WTC11 (cell line): ENCODE results near the gene KCNH6. TPM values are rescaled to one million over a fixed set of nuclear protein-coding genes. Genes with fewer than 3 reads are reported as not detected.

Experiments
- ATAC-seq: fragments of 200-7000 bp; cut with Tn5 transposase; 2 replicates; pipeline ENCODE4 v1.10.0; 2021; ENCODE audit warnings: mild to moderate bottlenecking, moderate library complexity
- CTCF ChIA-PET: fragments of 300-600 bp; sonication (Branson Sonifier 250); formaldehyde crosslinking; loops from one replicate; lab custom pipeline; 2021; ENCODE audit warnings: antibody characterized with exemption; lab: Charles Lee
- POLR2A ChIA-PET: fragments of 350-600 bp; sonication (Branson Sonifier 250); formaldehyde crosslinking; loops from one replicate; lab custom pipeline; 2021; ENCODE audit warnings: antibody characterized with exemption; lab: Charles Lee
- DNase-seq: peaks from one replicate; pipeline ENCODE4 v3.0.0; 2021; ENCODE audit warnings: low spot score
- H3K27ac Mint-ChIP-seq: 2 replicates; pipeline ENCODE4 v1.8.0; 2021; ENCODE audit warnings: mixed read lengths
- H3K27me3 Mint-ChIP-seq: 2 replicates; pipeline ENCODE4 v1.8.0; 2021; ENCODE audit warnings: low read depth, mild to moderate bottlenecking, moderate library complexity, mixed read lengths
- H3K36me3 Mint-ChIP-seq: 2 replicates; pipeline ENCODE4 v1.8.0; 2021; ENCODE audit warnings: mixed read lengths
- H3K4me1 Mint-ChIP-seq: 2 replicates; pipeline ENCODE4 v1.8.0; 2022; ENCODE audit warnings: mixed read lengths
- H3K4me3 Mint-ChIP-seq: 2 replicates; pipeline ENCODE4 v1.8.0; 2021; ENCODE audit warnings: mild to moderate bottlenecking, moderate library complexity, mixed read lengths
- H3K9me3 Mint-ChIP-seq: 2 replicates; pipeline ENCODE4 v1.8.0; 2021; ENCODE audit warnings: mixed read lengths
- ATF1 ChIP-seq: sonication (generic); formaldehyde crosslinking; IDR thresholded peaks from 2 replicates; pipeline ENCODE4 v1.8.1; 2023; ENCODE audit warnings: mild to moderate bottlenecking, moderate library complexity, missing genetic modification reagents
- ETV6 ChIP-seq: sonication (generic); formaldehyde crosslinking; IDR thresholded peaks from 2 replicates; pipeline ENCODE4 v1.8.1; 2022; ENCODE audit warnings: mild to moderate bottlenecking, missing genetic modification reagents
- NR1H2 ChIP-seq: sonication (generic); formaldehyde crosslinking; IDR thresholded peaks from 2 replicates; pipeline ENCODE4 v1.9.0; 2021; ENCODE audit warnings: mild to moderate bottlenecking, moderate library complexity, missing genetic modification reagents
- OVOL2 ChIP-seq: fragments of 250-450 bp; sonication (Bioruptor Pico); IDR thresholded peaks from 2 replicates; pipeline ENCODE4 v1.9.0; 2021; ENCODE audit warnings: mild to moderate bottlenecking, borderline replicate concordance
- RELA ChIP-seq: sonication (generic); formaldehyde crosslinking; IDR thresholded peaks from 2 replicates; pipeline ENCODE4 v1.8.1; 2022; ENCODE audit warnings: missing genetic modification reagents, mild to moderate bottlenecking, borderline replicate concordance
- SOX15 ChIP-seq: fragments of 250-450 bp; sonication (Bioruptor Pico); IDR thresholded peaks from 2 replicates; pipeline ENCODE4 v1.9.0; 2021; ENCODE audit warnings: mild to moderate bottlenecking
- ZNF423 ChIP-seq: fragments of 250-450 bp; sonication (Bioruptor Pico); IDR thresholded peaks from 2 replicates; pipeline ENCODE4 v2.1.2; 2022; ENCODE audit warnings: mild to moderate bottlenecking, moderate library complexity
- total RNA-seq: library from RNA; stranded (reverse); gene quantifications from 3 replicates; pipeline ENCODE4 v1.2.3, GENCODE V29; 2021
- TF ChIP-seq, protein P1 (sequence below): sonication (generic); formaldehyde crosslinking; IDR thresholded peaks from 2 replicates; pipeline ENCODE4 v1.8.0; 2023; ENCODE audit warnings: mild to moderate bottlenecking, missing genetic modification reagents
- TF ChIP-seq, protein P2 (sequence below): sonication (generic); formaldehyde crosslinking; IDR thresholded peaks from 2 replicates; pipeline ENCODE4 v1.8.0; 2022; ENCODE audit warnings: missing genetic modification reagents
- TF ChIP-seq, protein P3 (sequence below): sonication (generic); formaldehyde crosslinking; IDR thresholded peaks from 2 replicates; pipeline ENCODE4 v1.8.1; 2023; ENCODE audit warnings: mild to moderate bottlenecking, missing genetic modification reagents, moderate library complexity
- TF ChIP-seq, protein P4 (sequence below): sonication (generic); formaldehyde crosslinking; IDR thresholded peaks from 2 replicates; pipeline ENCODE4 v1.8.1; 2022; ENCODE audit warnings: missing genetic modification reagents, borderline replicate concordance
- TF ChIP-seq, protein P5 (sequence below): sonication (generic); formaldehyde crosslinking; IDR thresholded peaks from 2 replicates; pipeline ENCODE4 v1.8.1; 2023; ENCODE audit warnings: mild to moderate bottlenecking, missing genetic modification reagents

The KCNH6 gene
- total RNA-seq, 1 experiment from 2014 or later: 2.1 TPM

DNA sequence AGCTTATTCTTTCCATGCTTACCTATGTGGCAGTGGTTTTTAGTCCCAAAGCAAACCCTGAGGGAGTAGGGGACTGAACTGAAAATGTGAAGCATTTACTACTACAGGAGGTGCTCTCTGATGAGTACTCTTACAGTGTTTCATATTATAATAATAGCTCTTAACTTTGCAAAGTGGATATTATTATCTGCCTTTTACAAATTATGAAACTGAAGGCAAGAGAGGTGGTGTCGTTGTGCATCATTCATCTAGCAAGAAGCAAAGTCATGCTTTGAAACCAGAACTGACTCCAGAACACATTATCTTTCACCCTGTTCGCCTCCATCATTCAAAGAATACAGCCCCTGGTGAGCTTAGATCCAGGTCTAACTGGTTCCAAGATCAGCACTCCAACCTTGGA is 8.2 kb upstream of the KCNH6 start (continued):
- TF ChIP-seq, protein P1, sequence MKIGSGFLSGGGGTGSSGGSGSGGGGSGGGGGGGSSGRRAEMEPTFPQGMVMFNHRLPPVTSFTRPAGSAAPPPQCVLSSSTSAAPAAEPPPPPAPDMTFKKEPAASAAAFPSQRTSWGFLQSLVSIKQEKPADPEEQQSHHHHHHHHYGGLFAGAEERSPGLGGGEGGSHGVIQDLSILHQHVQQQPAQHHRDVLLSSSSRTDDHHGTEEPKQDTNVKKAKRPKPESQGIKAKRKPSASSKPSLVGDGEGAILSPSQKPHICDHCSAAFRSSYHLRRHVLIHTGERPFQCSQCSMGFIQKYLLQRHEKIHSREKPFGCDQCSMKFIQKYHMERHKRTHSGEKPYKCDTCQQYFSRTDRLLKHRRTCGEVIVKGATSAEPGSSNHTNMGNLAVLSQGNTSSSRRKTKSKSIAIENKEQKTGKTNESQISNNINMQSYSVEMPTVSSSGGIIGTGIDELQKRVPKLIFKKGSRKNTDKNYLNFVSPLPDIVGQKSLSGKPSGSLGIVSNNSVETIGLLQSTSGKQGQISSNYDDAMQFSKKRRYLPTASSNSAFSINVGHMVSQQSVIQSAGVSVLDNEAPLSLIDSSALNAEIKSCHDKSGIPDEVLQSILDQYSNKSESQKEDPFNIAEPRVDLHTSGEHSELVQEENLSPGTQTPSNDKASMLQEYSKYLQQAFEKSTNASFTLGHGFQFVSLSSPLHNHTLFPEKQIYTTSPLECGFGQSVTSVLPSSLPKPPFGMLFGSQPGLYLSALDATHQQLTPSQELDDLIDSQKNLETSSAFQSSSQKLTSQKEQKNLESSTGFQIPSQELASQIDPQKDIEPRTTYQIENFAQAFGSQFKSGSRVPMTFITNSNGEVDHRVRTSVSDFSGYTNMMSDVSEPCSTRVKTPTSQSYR: no peak
- no peak for TF ChIP-seq SOX15 (CRISPR knock-in tag)
- TF ChIP-seq NR1H2: no peak
- no peak for TF ChIP-seq ZNF423 (CRISPR knock-in tag)

DNA sequence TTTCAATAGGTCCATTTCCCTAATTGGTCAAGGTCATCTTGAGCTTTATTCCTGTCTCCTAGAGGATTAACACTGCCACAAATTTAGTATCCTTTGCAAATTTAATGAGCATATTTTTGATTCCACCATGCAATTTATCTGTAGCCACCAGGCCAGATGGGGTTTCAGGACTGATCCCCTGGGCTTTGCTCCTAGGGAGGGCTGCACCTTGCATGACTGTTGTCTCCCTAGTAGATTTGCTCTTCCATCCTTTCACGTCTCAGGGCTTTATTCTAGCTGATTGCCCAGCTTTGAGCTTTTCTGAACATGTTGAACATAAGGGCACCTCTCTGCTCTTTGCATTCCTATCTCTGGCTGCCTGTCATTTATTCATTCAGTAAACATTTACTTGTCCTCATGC is 7.7 kb upstream of the KCNH6 start:
- CTCF ChIA-PET: no interaction called here
- TF ChIP-seq OVOL2 (CRISPR knock-in tag) (no peak), ATF1 (no peak), RELA (CRISPR knock-in tag) (no peak), ETV6 (CRISPR knock-in tag) (no peak)
- TF ChIP-seq, protein P2, sequence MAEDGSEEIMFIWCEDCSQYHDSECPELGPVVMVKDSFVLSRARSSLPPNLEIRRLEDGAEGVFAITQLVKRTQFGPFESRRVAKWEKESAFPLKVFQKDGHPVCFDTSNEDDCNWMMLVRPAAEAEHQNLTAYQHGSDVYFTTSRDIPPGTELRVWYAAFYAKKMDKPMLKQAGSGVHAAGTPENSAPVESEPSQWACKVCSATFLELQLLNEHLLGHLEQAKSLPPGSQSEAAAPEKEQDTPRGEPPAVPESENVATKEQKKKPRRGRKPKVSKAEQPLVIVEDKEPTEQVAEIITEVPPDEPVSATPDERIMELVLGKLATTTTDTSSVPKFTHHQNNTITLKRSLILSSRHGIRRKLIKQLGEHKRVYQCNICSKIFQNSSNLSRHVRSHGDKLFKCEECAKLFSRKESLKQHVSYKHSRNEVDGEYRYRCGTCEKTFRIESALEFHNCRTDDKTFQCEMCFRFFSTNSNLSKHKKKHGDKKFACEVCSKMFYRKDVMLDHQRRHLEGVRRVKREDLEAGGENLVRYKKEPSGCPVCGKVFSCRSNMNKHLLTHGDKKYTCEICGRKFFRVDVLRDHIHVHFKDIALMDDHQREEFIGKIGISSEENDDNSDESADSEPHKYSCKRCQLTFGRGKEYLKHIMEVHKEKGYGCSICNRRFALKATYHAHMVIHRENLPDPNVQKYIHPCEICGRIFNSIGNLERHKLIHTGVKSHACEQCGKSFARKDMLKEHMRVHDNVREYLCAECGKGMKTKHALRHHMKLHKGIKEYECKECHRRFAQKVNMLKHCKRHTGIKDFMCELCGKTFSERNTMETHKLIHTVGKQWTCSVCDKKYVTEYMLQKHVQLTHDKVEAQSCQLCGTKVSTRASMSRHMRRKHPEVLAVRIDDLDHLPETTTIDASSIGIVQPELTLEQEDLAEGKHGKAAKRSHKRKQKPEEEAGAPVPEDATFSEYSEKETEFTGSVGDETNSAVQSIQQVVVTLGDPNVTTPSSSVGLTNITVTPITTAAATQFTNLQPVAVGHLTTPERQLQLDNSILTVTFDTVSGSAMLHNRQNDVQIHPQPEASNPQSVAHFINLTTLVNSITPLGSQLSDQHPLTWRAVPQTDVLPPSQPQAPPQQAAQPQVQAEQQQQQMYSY (CRISPR knock-in tag): no peak
- TF ChIP-seq, protein P3, sequence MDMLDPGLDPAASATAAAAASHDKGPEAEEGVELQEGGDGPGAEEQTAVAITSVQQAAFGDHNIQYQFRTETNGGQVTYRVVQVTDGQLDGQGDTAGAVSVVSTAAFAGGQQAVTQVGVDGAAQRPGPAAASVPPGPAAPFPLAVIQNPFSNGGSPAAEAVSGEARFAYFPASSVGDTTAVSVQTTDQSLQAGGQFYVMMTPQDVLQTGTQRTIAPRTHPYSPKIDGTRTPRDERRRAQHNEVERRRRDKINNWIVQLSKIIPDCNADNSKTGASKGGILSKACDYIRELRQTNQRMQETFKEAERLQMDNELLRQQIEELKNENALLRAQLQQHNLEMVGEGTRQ (CRISPR knock-in tag): no peak
- TF ChIP-seq, protein P4, sequence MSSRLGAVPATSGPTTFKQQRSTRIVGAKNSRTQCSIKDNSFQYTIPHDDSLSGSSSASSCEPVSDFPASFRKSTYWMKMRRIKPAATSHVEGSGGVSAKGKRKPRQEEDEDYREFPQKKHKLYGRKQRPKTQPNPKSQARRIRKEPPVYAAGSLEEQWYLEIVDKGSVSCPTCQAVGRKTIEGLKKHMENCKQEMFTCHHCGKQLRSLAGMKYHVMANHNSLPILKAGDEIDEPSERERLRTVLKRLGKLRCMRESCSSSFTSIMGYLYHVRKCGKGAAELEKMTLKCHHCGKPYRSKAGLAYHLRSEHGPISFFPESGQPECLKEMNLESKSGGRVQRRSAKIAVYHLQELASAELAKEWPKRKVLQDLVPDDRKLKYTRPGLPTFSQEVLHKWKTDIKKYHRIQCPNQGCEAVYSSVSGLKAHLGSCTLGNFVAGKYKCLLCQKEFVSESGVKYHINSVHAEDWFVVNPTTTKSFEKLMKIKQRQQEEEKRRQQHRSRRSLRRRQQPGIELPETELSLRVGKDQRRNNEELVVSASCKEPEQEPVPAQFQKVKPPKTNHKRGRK (CRISPR knock-in tag): no peak
- TF ChIP-seq, protein P5, sequence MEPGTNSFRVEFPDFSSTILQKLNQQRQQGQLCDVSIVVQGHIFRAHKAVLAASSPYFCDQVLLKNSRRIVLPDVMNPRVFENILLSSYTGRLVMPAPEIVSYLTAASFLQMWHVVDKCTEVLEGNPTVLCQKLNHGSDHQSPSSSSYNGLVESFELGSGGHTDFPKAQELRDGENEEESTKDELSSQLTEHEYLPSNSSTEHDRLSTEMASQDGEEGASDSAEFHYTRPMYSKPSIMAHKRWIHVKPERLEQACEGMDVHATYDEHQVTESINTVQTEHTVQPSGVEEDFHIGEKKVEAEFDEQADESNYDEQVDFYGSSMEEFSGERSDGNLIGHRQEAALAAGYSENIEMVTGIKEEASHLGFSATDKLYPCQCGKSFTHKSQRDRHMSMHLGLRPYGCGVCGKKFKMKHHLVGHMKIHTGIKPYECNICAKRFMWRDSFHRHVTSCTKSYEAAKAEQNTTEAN (CRISPR knock-in tag): no peak
- H3K27ac Mint-ChIP-seq: no peak overlapping the region
- DNase-seq: no peak
- no peak overlapping the region for H3K4me3 Mint-ChIP-seq
- H3K9me3 Mint-ChIP-seq: no peaks in the 10 kb centered on the region
- H3K27me3 Mint-ChIP-seq: no peaks in the 10 kb centered on the region
- no peaks in the 10 kb centered on the region for H3K36me3 Mint-ChIP-seq
- ATAC-seq: no peak
- POLR2A ChIA-PET: no interaction called here
- peaks cover 5% of the 10 kb centered on the region for H3K4me1 Mint-ChIP-seq
